BLaER1 (cell line): ENCODE measurements around the gene HEATR3.

Source experiments
- H3K27ac ChIP-seq: shearing (Covaris generic); formaldehyde crosslinking; 2 replicates; pipeline ENCODE4 v1.8.1; 2022
- H3K27me3 ChIP-seq: shearing (Covaris generic); formaldehyde crosslinking; 2 replicates; pipeline ENCODE4 v1.8.1; 2022
- H3K36me3 ChIP-seq: shearing (Covaris generic); formaldehyde crosslinking; 2 replicates; pipeline ENCODE4 v1.8.1; 2022
- H3K4me1 ChIP-seq: shearing (Covaris generic); formaldehyde crosslinking; 2 replicates; pipeline ENCODE4 v1.8.1; 2022
- H3K4me2 ChIP-seq: shearing (Covaris generic); formaldehyde crosslinking; 2 replicates; pipeline ENCODE4 v1.8.1; 2022
- H3K4me3 ChIP-seq: shearing (Covaris generic); formaldehyde crosslinking; 2 replicates; pipeline ENCODE4 v1.8.1; 2022
- H3K9ac ChIP-seq: shearing (Covaris generic); formaldehyde crosslinking; 2 replicates; pipeline ENCODE4 v1.8.1; 2022
- H3K9me3 ChIP-seq: shearing (Covaris generic); formaldehyde crosslinking; 2 replicates; pipeline ENCODE4 v1.8.1; 2022
- H4K20me1 ChIP-seq: shearing (Covaris generic); formaldehyde crosslinking; 2 replicates; pipeline ENCODE4 v1.8.1; 2022
- Cebpa-rat ChIP-seq: shearing (Covaris generic); IDR thresholded peaks from 2 replicates; pipeline ENCODE4 v1.8.1; 2022

HEATR3 gene

GRCh38 chr16:50093607-50094539, 28.1 kb downstream of the HEATR3 start:
- Histone ChIP-seq H3K9me3 (no peaks in the 10 kb centered on the region), H3K27ac (no peak overlapping the region), H3K36me3 (peaks cover 87% of the 10 kb centered on the region), H3K27me3 (no peaks in the 10 kb centered on the region), H3K4me3 (no peak overlapping the region), H4K20me1 (no peaks in the 10 kb centered on the region), H3K4me2 (no peak overlapping the region), H3K9ac (no peak overlapping the region), H3K4me1 (peaks cover 10% of the 10 kb centered on the region; the same call in 1 of the 2 replicates)
- no peak for TF ChIP-seq Cebpa-rat

GRCh38 chr16:50096791-50097190, 31.0 kb downstream of the HEATR3 start:
- no peak for TF ChIP-seq Cebpa-rat
- peaks cover 10% of the 10 kb centered on the region; the same call in 1 of the 2 replicates for H3K4me1 ChIP-seq
- H3K36me3 ChIP-seq = peaks cover 89% of the 10 kb centered on the region
- H3K4me2 ChIP-seq = no peak overlapping the region
- H3K9ac ChIP-seq = no peak overlapping the region
- no peak overlapping the region for H3K27ac ChIP-seq
- no peaks in the 10 kb centered on the region for H3K9me3 ChIP-seq
- H3K4me3 ChIP-seq = no peak overlapping the region
- H3K27me3 ChIP-seq = no peaks in the 10 kb centered on the region
- H4K20me1 ChIP-seq = no peaks in the 10 kb centered on the region

GRCh38 chr16:50099957-50100648, 34.3 kb downstream of the HEATR3 start:
- no peak for TF ChIP-seq Cebpa-rat
- H4K20me1 ChIP-seq = no peaks in the 10 kb centered on the region
- no peak overlapping the region for H3K4me3 ChIP-seq
- no peak overlapping the region for H3K4me2 ChIP-seq
- no peaks in the 10 kb centered on the region for H3K9me3 ChIP-seq
- H3K27me3 ChIP-seq = no peaks in the 10 kb centered on the region
- H3K36me3 ChIP-seq = peaks cover 91% of the 10 kb centered on the region
- H3K9ac ChIP-seq = no peak overlapping the region
- no peaks in the 10 kb centered on the region for H3K4me1 ChIP-seq
- H3K27ac ChIP-seq = no peak overlapping the region

DNA sequence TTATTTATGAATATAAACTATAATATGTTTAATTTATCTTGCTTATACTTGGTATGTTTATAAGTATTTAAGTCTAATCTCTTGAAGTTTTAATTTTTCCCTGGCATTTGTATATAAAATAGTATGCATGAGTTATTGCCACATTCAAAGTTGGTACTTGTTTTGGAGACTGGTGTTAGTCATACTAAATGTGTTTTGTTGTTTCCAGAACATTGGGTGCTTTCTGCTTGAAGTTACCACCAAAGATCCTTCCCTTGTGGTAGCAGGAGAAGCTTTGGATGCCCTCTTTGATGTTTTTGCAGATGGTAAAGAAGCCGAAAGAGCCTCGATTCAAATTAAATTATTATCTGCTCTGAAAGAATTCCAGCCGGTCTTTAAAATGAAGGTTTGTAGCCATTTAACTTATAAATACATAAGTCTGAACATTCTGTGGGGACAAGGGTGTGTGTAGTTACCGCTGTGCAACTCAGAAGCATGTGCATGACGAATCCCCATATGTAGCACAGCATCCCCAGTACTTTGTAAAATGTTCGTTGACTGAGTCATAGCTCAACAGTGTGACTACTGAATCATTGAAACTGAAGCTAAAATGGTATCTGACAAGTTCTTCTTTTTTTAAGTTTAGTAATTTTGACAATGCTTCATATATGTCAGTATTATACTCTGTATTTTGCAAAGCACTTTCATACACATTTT, 36.4 kb downstream of the HEATR3 start:
- Histone ChIP-seq H4K20me1 (no peaks in the 10 kb centered on the region), H3K27me3 (no peaks in the 10 kb centered on the region), H3K9ac (no peak overlapping the region), H3K36me3 (peaks cover 93% of the 10 kb centered on the region), H3K4me1 (no peaks in the 10 kb centered on the region), H3K9me3 (no peaks in the 10 kb centered on the region), H3K4me2 (no peak overlapping the region), H3K4me3 (no peak overlapping the region), H3K27ac (no peak overlapping the region)
- no peak for TF ChIP-seq Cebpa-rat

GRCh38 chr16:50103764-50104163, 38.0 kb downstream of the HEATR3 start:
- H3K27me3 ChIP-seq = no peaks in the 10 kb centered on the region
- H3K9ac ChIP-seq = no peak overlapping the region
- H3K4me2 ChIP-seq = no peak overlapping the region
- H3K4me1 ChIP-seq = no peaks in the 10 kb centered on the region
- peaks cover 88% of the 10 kb centered on the region for H3K36me3 ChIP-seq
- no peaks in the 10 kb centered on the region for H3K9me3 ChIP-seq
- TF ChIP-seq Cebpa-rat = no peak
- H4K20me1 ChIP-seq = no peaks in the 10 kb centered on the region
- no peak overlapping the region for H3K27ac ChIP-seq
- no peak overlapping the region for H3K4me3 ChIP-seq

DNA sequence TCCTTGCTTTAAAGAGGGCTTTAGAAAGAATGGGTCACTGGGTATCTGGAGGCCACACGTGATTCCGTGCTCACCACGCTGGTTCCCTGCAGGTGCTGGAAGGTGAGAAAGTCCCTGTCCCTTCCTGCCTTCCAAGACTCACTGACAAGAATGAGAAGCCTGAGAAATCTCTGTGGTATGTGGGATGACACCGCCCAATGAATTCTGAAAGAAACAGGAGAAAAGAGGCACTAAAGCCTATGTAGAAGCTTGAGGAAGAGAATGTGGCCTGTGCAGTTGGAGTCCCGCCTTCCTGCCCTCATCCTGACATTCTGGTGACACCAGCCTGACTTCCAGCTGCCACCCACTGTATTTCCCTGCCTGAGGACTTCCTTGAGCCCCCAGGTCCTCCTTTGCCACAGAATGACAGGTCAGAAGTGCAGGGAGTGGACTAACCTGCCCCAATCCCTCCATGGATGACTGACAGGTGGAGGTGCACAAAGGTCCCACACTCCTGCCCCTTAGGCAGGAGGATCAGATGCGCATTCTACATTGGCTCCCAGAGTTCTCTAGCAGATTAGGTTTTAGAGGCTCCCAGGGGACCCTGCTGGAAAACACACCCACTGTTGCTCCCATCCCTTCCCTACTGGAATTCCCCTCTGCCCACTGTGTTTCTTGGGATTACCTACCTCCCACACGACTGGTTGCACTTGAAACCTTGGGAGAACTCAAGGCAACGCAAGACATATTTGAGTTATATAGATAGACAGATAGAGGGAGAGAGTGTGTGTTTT, 48.8 kb downstream of the HEATR3 start:
- no peaks in the 10 kb centered on the region for H3K9me3 ChIP-seq
- no peak overlapping the region for H3K4me3 ChIP-seq
- no peak overlapping the region for H3K9ac ChIP-seq
- no peak overlapping the region for H3K4me2 ChIP-seq
- H4K20me1 ChIP-seq = no peaks in the 10 kb centered on the region
- H3K27ac ChIP-seq = no peak overlapping the region
- no peaks in the 10 kb centered on the region for H3K36me3 ChIP-seq
- TF ChIP-seq Cebpa-rat = no peak
- no peaks in the 10 kb centered on the region for H3K27me3 ChIP-seq
- no peaks in the 10 kb centered on the region for H3K4me1 ChIP-seq

- Histone ChIP-seq H3K4me1 (no peaks in the 10 kb centered on the region), H4K20me1 (no peaks in the 10 kb centered on the region), H3K9me3 (no peaks in the 10 kb centered on the region), H3K36me3 (no peaks in the 10 kb centered on the region), H3K9ac (no peak overlapping the region), H3K27me3 (no peaks in the 10 kb centered on the region), H3K27ac (no peak overlapping the region), H3K4me3 (no peak overlapping the region), H3K4me2 (no peak overlapping the region)
- no peak for TF ChIP-seq Cebpa-rat
Observed at GRCh38 chr16:50120711-50121110, 54.9 kb downstream of the HEATR3 start.

DNA sequence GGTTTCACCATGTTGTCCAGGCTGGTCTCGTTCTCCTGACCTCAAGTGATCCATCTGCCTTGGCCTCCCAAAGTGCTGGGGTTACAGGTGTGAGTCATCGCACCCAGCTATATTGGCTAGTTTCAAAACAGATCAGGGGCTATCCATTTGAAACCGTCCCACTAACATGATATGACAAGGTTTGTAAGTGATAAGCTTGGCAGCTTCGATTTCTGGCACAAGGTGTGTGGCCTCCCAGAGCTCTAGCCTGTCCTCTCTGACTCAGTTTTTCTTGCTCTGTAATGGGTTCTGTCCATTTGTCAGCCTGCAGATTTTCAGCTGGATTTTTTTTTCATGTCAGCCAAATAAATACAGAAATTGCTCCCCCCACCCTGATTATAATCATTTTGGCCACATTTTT, 55.5 kb downstream of the HEATR3 start:
- no peaks in the 10 kb centered on the region for H3K27me3 ChIP-seq
- no peaks in the 10 kb centered on the region for H3K36me3 ChIP-seq
- H3K9me3 ChIP-seq = no peaks in the 10 kb centered on the region
- no peak for TF ChIP-seq Cebpa-rat
- no peaks in the 10 kb centered on the region for H4K20me1 ChIP-seq
- H3K9ac ChIP-seq = no peak overlapping the region
- H3K4me1 ChIP-seq = no peaks in the 10 kb centered on the region
- no peak overlapping the region for H3K4me2 ChIP-seq
- no peak overlapping the region for H3K4me3 ChIP-seq
- no peak overlapping the region for H3K27ac ChIP-seq

GRCh38 chr16:50121721-50122445, 56.1 kb downstream of the HEATR3 start:
- Histone ChIP-seq H3K4me2 (no peak overlapping the region), H3K4me3 (no peak overlapping the region)

More at GRCh38 chr16:50121721-50122445, 56.1 kb downstream of the HEATR3 start:
- no peak overlapping the region for H3K9ac ChIP-seq
- no peaks in the 10 kb centered on the region for H3K4me1 ChIP-seq
- no peaks in the 10 kb centered on the region for H3K36me3 ChIP-seq
- H4K20me1 ChIP-seq = no peaks in the 10 kb centered on the region
- no peak overlapping the region for H3K27ac ChIP-seq
- H3K27me3 ChIP-seq = no peaks in the 10 kb centered on the region
- TF ChIP-seq Cebpa-rat = no peak
- H3K9me3 ChIP-seq = no peaks in the 10 kb centered on the region
